HG03103 (cell line): Measurements from ENCODE around the gene AHCYL1.
"Not testable (repeated sequence)": the region's sequence is repeated elsewhere in the genome, so short reads cannot be mapped to it uniquely, and the experiment has no call there.

Experiments used
- ATAC-seq: cut with Tn5 transposase; IDR thresholded peaks from one replicate; pipeline ENCODE4 v1.9.1; 2021; ENCODE audit warnings: low read depth; ENCODE audit not compliant: unreplicated experiment

Gene AHCYL1

GRCh38 chr1:109996476-109996875 is 11.9 kb downstream of the AHCYL1 start:
- no peak for ATAC-seq

- ATAC-seq: no peak
Measured at GRCh38 chr1:109997204-109997866, 12.8 kb downstream of the AHCYL1 start.

- ATAC-seq: no peak
Measured at GRCh38 chr1:109997867-109998229, 13.3 kb downstream of the AHCYL1 start.

- no peak for ATAC-seq
Measured at GRCh38 chr1:110002695-110003094, 18.1 kb downstream of the AHCYL1 start.

GRCh38 chr1:110003747-110004428 is 19.3 kb downstream of the AHCYL1 start:
- peak; percentile 54 for ATAC-seq

GRCh38 chr1:110004583-110004982 is 20.0 kb downstream of the AHCYL1 start:
- ATAC-seq: no peak

GRCh38 chr1:110005971-110006370 is 21.4 kb downstream of the AHCYL1 start:
- ATAC-seq: no peak

GRCh38 chr1:110006516-110006915 is 22.0 kb downstream of the AHCYL1 start:
- ATAC-seq: no peak

GRCh38 chr1:110007046-110007830 is 22.7 kb downstream of the AHCYL1 start:
- ATAC-seq: no peak

- no peak for ATAC-seq
Measured at GRCh38 chr1:110008971-110009565, 24.5 kb downstream of the AHCYL1 start.

- peak; percentile 94 for ATAC-seq
Measured at GRCh38 chr1:110011527-110012041, 27.0 kb downstream of the AHCYL1 start.

- ATAC-seq: peak; percentile 64
Measured at GRCh38 chr1:110012100-110012780, 27.7 kb downstream of the AHCYL1 start.

GRCh38 chr1:110017792-110018191 is 33.2 kb downstream of the AHCYL1 start:
- ATAC-seq: no peak

- no peak for ATAC-seq
Measured at GRCh38 chr1:110018396-110018795, 33.8 kb downstream of the AHCYL1 start.

GRCh38 chr1:110019770-110020169 is 35.2 kb downstream of the AHCYL1 start:
- ATAC-seq: no peak

- no peak for ATAC-seq
Measured at GRCh38 chr1:110021285-110021684, 36.7 kb downstream of the AHCYL1 start.

GRCh38 chr1:110024613-110025012 is 40.0 kb downstream of the AHCYL1 start:
- ATAC-seq: no peak

GRCh38 chr1:110030687-110031086 is 46.1 kb downstream of the AHCYL1 start:
- ATAC-seq: not testable (repeated sequence)

GRCh38 chr1:110032327-110032726 is 47.8 kb downstream of the AHCYL1 start:
- no peak for ATAC-seq

GRCh38 chr1:110033421-110033820 is 48.9 kb downstream of the AHCYL1 start:
- no peak for ATAC-seq
